Stimulated activated memory B cell treated with anti-CD40 and anti-IgM and Interleukin-4, amounts not matched to agents 10 μg/mL and 1 μg/mL and 100 μg/mL, for 72 hours (primary cell): ENCODE data around the gene MDN1.
"Not testable (repeated sequence)": the region's sequence is repeated elsewhere in the genome, so short reads cannot be mapped to it uniquely, and the experiment has no call there.

Experiments
- ATAC-seq: fragments of 150-1000 bp; cut with Tn5 transposase; 2 replicates; pipeline ENCODE4 v1.10.0; 2021
- H3K27ac Mint-ChIP-seq: one replicate; pipeline ENCODE4 v1.8.0; 2022; ENCODE audit warnings: mild to moderate bottlenecking, mixed read lengths
- H3K27me3 Mint-ChIP-seq: one replicate; pipeline ENCODE4 v1.8.0; 2022; ENCODE audit warnings: mixed read lengths
- H3K36me3 Mint-ChIP-seq: one replicate; pipeline ENCODE4 v1.8.0; 2022; ENCODE audit warnings: mixed read lengths
- H3K4me1 Mint-ChIP-seq: one replicate; pipeline ENCODE4 v1.8.0; 2022; ENCODE audit warnings: mixed read lengths
- H3K4me3 Mint-ChIP-seq: one replicate; pipeline ENCODE4 v1.8.0; 2022; ENCODE audit warnings: mild to moderate bottlenecking, moderate library complexity, mixed read lengths
- H3K9me3 Mint-ChIP-seq: one replicate; pipeline ENCODE4 v1.8.0; 2022; ENCODE audit warnings: mixed read lengths

The MDN1 gene

GRCh38 chr6:89640804-89641203, 178.8 kb downstream of the MDN1 start:
- Mint-ChIP-seq H3K36me3 (peaks cover 42% of the 10 kb centered on the region), H3K27me3 (no peaks in the 10 kb centered on the region), H3K4me3 (no peak overlapping the region), H3K4me1 (peaks cover 17% of the 10 kb centered on the region), H3K27ac (no peak overlapping the region), H3K9me3 (no peaks in the 10 kb centered on the region)
- ATAC-seq, result no peak

DNA sequence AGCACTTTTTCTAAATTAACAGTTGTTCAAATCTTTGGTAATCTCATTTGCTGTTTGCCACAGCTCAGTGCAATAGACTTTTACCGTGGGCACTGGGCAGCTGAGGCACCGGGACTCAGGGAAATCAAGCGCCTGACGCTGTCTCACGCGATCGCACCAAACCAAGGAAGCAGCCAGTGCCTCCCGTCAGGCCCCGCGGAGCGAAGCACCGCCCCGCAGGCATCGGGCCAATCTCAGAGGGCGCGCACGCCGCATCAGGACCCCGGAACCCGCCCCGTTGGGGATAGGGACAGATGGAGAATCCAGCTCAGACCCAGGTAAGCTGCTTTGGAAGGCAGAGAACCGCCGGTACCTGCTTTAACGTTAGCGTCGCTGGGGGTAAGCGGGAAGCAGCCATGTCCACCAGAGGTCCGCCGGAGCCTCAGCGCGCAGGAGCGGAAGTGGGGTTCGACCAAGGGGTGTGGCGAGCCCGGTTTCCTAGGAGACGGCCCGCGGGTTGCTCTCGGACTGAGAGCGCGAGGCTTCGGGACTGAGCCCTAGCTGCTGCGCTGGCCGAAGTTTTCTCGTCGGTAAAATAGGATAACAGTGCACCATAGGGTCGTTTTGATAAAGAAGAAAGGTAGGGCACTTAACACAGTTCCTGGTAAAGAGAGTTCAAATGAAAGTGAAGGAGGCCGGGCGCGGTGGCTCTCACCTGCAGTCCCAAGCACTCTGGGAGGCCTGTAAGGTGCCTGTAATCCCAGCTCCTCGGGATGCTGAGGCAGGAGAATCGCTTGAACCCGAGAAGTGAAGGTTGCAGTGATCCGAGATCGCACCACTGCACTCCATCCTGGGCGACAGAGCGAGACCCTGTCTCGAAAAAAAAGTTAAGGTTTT, 181.0 kb downstream of the MDN1 start, which contains the start of gene LYRM2:
LYRM2 (minus strand) TSS at position 428 of the 876 bp plus-strand sequence; CDS start at position 397, 31 bp downstream.
- H3K4me3 Mint-ChIP-seq, result peak within 1 kb of the TSS; percentile 91
- no peaks in the 10 kb centered on the region for H3K27me3 Mint-ChIP-seq
- peak within 1 kb of the TSS; percentile 98 for H3K27ac Mint-ChIP-seq
- H3K36me3 Mint-ChIP-seq, result peaks cover 32% of the 10 kb centered on the region
- peak; percentile 99 for ATAC-seq
- H3K9me3 Mint-ChIP-seq, result no peaks in the 10 kb centered on the region
- peaks cover 21% of the 10 kb centered on the region for H3K4me1 Mint-ChIP-seq

- H3K27me3 Mint-ChIP-seq, result no peaks in the 10 kb centered on the region
- H3K9me3 Mint-ChIP-seq, result no peaks in the 10 kb centered on the region
- peak overlapping the region; percentile 91 for H3K4me3 Mint-ChIP-seq
- peak overlapping the region; percentile 98 for H3K27ac Mint-ChIP-seq
- peaks cover 26% of the 10 kb centered on the region for H3K36me3 Mint-ChIP-seq
- no peak for ATAC-seq
- H3K4me1 Mint-ChIP-seq, result peaks cover 21% of the 10 kb centered on the region
Observed at GRCh38 chr6:89637960-89638319, 181.7 kb downstream of the MDN1 start.

GRCh38 chr6:89636412-89636811, 183.2 kb downstream of the MDN1 start:
- H3K27me3 Mint-ChIP-seq, H3K9me3 Mint-ChIP-seq, ATAC-seq, H3K4me3 Mint-ChIP-seq, H3K27ac Mint-ChIP-seq: not testable (repeated sequence)
- H3K36me3 Mint-ChIP-seq, result peaks cover 24% of the 10 kb centered on the region
- peaks cover 21% of the 10 kb centered on the region for H3K4me1 Mint-ChIP-seq

DNA sequence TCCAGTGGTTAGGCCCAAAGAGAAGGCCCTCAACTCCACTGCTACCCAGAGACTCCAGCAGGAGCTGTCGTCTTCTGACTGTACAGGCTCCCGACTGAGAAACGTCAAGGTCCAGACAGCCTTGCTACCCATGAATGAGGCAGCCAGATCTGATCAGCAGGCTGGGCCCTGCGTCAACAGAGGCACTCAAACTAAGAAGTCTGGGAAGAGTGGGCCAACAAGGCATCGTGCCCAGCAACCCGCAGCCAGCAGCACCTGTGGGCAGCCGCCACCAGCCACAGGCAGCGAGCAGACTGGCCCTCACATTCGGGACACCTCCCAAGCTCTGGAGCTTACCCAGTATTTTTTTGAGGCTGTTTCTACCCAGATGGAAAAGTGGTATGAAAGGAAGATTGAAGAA, 189.1 kb downstream of the MDN1 start:
- no peaks in the 10 kb centered on the region for H3K27me3 Mint-ChIP-seq
- peaks cover under 1% of the 10 kb centered on the region for H3K4me1 Mint-ChIP-seq
- ATAC-seq, result no peak
- no peak overlapping the region for H3K4me3 Mint-ChIP-seq
- no peak overlapping the region for H3K27ac Mint-ChIP-seq
- H3K36me3 Mint-ChIP-seq, result peaks cover 28% of the 10 kb centered on the region
- H3K9me3 Mint-ChIP-seq, result no peaks in the 10 kb centered on the region

DNA sequence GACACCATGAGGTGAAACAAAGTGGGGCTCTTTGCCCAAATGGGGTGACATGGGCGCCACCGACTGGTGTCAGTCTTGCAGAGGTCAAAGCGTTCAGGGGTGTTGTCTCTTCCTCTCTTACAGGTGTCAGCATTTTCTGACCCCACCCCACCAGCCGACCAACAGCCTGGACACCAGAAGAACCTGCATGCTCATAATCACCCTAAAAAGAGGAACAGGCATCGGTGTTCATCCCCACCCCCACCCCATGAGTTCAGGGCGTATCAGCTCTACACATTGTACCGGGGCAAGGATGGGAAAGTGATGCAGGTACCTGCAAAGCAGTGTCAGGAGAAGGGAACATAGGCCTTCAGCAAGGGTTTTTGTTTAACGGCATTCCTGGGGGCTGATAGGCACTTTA, 195.8 kb downstream of the MDN1 start:
- H3K9me3 Mint-ChIP-seq, result no peaks in the 10 kb centered on the region

GRCh38 chr6:89619567-89619966, 200.0 kb downstream of the MDN1 start:
- H3K4me1 Mint-ChIP-seq, result peaks cover 6% of the 10 kb centered on the region
- no peaks in the 10 kb centered on the region for H3K9me3 Mint-ChIP-seq
- H3K4me3 Mint-ChIP-seq, result no peak overlapping the region
- ATAC-seq, result no peak
- H3K27me3 Mint-ChIP-seq, result no peaks in the 10 kb centered on the region
- H3K36me3 Mint-ChIP-seq, result peaks cover 28% of the 10 kb centered on the region
- H3K27ac Mint-ChIP-seq, result no peak overlapping the region

More for the DNA sequence above, 195.8 kb downstream of the MDN1 start:
- peaks cover 24% of the 10 kb centered on the region for H3K36me3 Mint-ChIP-seq
- H3K4me3 Mint-ChIP-seq, result no peak overlapping the region
- H3K4me1 Mint-ChIP-seq, result peaks cover 6% of the 10 kb centered on the region
- H3K27me3 Mint-ChIP-seq, result no peaks in the 10 kb centered on the region
- H3K27ac Mint-ChIP-seq, result no peak overlapping the region
- ATAC-seq, result no peak

- no peaks in the 10 kb centered on the region for H3K27me3 Mint-ChIP-seq
- H3K4me3 Mint-ChIP-seq, result no peak overlapping the region
- no peak overlapping the region for H3K27ac Mint-ChIP-seq
- H3K36me3 Mint-ChIP-seq, result peaks cover 20% of the 10 kb centered on the region
- no peaks in the 10 kb centered on the region for H3K4me1 Mint-ChIP-seq
- H3K9me3 Mint-ChIP-seq, result no peaks in the 10 kb centered on the region
- no peak for ATAC-seq
Observed at GRCh38 chr6:89618026-89618425, 201.6 kb downstream of the MDN1 start.

- Mint-ChIP-seq H3K9me3 (no peaks in the 10 kb centered on the region), H3K4me3 (no peak overlapping the region), H3K4me1 (no peaks in the 10 kb centered on the region), H3K27me3 (no peaks in the 10 kb centered on the region), H3K27ac (no peak overlapping the region), H3K36me3 (peaks cover 14% of the 10 kb centered on the region)
- ATAC-seq, result no peak
Observed at GRCh38 chr6:89616531-89616930, 203.1 kb downstream of the MDN1 start.

DNA sequence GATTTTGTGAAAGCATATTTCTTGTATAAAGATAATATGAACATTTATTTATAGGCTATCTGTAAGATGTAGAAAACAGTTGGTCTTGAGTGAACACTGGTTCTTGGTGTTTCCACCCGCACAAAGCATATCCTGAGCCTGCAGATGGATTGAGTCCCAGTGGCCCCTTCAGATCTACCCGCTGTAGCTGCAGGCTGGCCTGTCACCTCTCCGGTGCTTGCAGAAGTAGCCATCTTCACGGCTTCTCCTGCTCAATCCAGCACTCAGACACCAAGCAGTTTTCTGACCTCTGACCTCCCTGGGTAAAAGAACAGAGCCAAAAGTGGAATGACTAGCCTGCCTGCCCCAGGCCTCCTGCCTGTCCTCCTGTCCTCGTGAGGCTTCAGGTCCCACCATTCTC, 203.7 kb downstream of the MDN1 start:
- Mint-ChIP-seq H3K27me3 (no peaks in the 10 kb centered on the region), H3K9me3 (no peaks in the 10 kb centered on the region), H3K27ac (no peak overlapping the region), H3K4me1 (no peaks in the 10 kb centered on the region), H3K36me3 (peaks cover 14% of the 10 kb centered on the region), H3K4me3 (no peak overlapping the region)
- no peak for ATAC-seq

DNA sequence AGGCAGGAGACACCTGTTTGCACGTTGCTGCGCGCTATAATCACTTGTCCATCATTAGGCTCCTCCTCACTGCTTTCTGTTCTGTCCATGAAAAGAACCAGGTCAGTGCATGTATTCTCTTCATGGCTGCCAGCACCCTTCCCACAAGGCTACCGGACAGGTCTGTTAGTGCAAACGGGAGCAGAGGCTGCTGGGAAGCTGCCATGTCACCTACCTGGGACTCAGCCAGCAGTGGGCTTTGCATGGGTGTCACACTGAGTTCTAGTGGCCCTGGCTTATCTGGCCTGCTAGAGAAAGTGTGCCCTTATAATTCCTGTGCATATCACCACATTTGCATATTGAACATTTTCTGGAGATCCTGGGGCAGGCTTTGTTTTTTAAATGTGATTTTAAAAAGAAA, 205.8 kb downstream of the MDN1 start:
- ATAC-seq, result no peak
- no peaks in the 10 kb centered on the region for H3K9me3 Mint-ChIP-seq
- no peaks in the 10 kb centered on the region for H3K27me3 Mint-ChIP-seq

GRCh38 chr6:89612121-89612520, 207.5 kb downstream of the MDN1 start:
- ATAC-seq, result no peak
- Mint-ChIP-seq H3K9me3 (no peaks in the 10 kb centered on the region), H3K36me3 (peaks cover 3% of the 10 kb centered on the region), H3K4me3 (no peak overlapping the region), H3K4me1 (no peaks in the 10 kb centered on the region), H3K27me3 (no peaks in the 10 kb centered on the region), H3K27ac (no peak overlapping the region)

More for the DNA sequence above, 205.8 kb downstream of the MDN1 start:
- no peaks in the 10 kb centered on the region for H3K4me1 Mint-ChIP-seq
- no peak overlapping the region for H3K27ac Mint-ChIP-seq
- H3K4me3 Mint-ChIP-seq, result no peak overlapping the region
- H3K36me3 Mint-ChIP-seq, result peaks cover 14% of the 10 kb centered on the region

GRCh38 chr6:89611666-89612065, 207.9 kb downstream of the MDN1 start:
- Mint-ChIP-seq H3K9me3 (no peaks in the 10 kb centered on the region), H3K27ac (no peak overlapping the region), H3K4me1 (no peaks in the 10 kb centered on the region), H3K27me3 (no peaks in the 10 kb centered on the region), H3K4me3 (no peak overlapping the region), H3K36me3 (no peaks in the 10 kb centered on the region)
- no peak for ATAC-seq

- Mint-ChIP-seq H3K4me1 (no peaks in the 10 kb centered on the region), H3K27ac (no peak overlapping the region), H3K27me3 (no peaks in the 10 kb centered on the region), H3K4me3 (no peak overlapping the region), H3K36me3 (no peaks in the 10 kb centered on the region), H3K9me3 (no peaks in the 10 kb centered on the region)
- peak; percentile 88 for ATAC-seq
Observed at GRCh38 chr6:89610149-89610642, 209.4 kb downstream of the MDN1 start.

DNA sequence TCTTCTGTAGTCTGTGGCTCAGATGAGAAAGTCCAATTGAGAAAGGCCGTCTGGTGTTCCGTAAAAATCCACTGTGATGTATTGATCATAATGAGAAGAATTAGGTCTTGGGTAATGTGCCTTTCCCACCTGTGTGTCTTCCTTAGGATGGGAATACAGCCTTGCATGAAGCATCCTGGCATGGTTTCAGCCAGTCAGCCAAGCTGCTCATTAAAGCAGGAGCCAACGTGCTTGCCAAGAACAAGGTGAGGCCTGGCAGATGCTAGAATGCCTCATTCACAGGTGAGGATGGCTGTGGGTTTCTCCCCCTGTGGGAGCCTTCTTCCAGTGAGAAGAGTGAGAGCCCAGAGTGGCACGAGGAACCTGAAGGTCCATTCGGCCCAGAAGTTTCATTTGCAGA, 213.7 kb downstream of the MDN1 start:
- ATAC-seq, result no peak
- Mint-ChIP-seq H3K27me3 (no peaks in the 10 kb centered on the region), H3K4me1 (no peaks in the 10 kb centered on the region), H3K27ac (no peak overlapping the region), H3K9me3 (no peaks in the 10 kb centered on the region), H3K36me3 (no peaks in the 10 kb centered on the region), H3K4me3 (no peak overlapping the region)

DNA sequence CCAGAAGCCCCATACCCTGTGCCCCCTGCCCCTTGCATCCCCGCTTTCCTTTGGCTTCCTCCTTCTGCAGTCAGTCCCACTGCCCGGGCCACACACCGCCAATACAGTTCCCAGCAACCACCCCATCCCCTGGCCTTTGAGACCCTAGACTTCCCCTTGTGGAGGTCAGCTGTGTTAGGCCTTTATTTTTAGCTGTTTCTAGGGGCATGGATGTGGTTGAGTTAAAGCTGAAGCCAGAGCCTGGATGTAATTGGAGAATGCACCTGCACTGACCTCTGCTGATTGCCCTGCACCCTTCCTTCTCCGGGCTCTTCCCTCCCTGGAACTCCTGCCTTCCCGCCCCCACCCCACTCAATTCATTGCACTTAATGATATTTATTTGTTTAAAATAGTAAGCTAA, 214.9 kb downstream of the MDN1 start:
- no peaks in the 10 kb centered on the region for H3K27me3 Mint-ChIP-seq
- ATAC-seq, result no peak
- no peak overlapping the region for H3K27ac Mint-ChIP-seq
- H3K9me3 Mint-ChIP-seq, result no peaks in the 10 kb centered on the region
- no peak overlapping the region for H3K4me3 Mint-ChIP-seq
- H3K4me1 Mint-ChIP-seq, result no peaks in the 10 kb centered on the region
- H3K36me3 Mint-ChIP-seq, result no peaks in the 10 kb centered on the region
